GM12872 (cell line): ENCODE measurements around the gene SLC24A1.

Experiments used
- TF ChIP-seq, protein P1 (sequence below): IDR thresholded peaks from 3 replicates; pipeline ENCODE4 v1.5.1; 2011; ENCODE audit warnings: low read depth, mild to moderate bottlenecking, low read length, moderate library complexity; ENCODE audit not compliant: insufficient read depth

SLC24A1 gene

DNA sequence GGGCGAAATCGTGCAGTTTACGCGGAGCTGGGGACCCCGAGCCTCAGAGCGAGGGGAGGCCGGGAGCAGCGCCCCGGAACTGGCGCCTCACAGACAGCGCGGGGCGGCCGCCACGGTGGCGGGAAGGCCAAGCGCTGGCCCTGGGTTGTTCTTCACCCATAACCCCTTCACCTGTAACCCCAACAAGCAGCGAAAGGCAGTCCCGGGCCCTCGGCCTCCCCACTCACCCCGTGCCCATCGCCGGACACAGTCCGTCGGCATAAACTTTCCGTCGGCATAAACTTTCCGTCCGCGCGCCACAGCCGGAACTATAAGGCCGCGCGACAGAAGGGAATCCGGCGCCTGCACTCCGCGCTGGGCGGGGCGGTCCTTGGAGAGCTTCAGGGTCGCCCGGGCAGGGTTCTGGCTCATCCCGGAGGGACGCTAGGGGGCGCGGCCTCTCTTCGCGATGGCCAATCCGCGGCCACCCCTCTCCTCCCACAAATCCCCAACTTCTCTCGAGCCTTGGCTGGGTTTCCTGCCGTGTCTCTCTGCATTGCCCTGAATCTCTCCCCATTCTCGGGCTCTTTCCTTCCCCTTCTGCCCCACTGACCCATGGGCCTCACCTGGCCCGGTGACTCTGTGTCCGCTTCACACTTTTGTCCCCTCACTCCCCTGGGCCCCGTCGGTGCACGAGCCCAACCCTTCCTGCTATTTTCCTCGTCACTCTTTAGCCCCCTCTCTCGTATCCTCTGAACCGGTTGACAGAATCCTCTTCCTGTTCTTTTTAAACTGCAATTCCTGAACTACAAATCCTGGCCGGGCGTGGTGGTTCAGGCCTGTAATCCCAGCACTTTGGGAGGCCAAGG lies 10.6 kb upstream of the SLC24A1 start, which contains the start of gene INTS14:
INTS14 (minus strand) TSS at position 261 of the 848 bp plus-strand sequence. CDS start 3,751 bp downstream, outside the sequence.
- TF ChIP-seq, protein P1, sequence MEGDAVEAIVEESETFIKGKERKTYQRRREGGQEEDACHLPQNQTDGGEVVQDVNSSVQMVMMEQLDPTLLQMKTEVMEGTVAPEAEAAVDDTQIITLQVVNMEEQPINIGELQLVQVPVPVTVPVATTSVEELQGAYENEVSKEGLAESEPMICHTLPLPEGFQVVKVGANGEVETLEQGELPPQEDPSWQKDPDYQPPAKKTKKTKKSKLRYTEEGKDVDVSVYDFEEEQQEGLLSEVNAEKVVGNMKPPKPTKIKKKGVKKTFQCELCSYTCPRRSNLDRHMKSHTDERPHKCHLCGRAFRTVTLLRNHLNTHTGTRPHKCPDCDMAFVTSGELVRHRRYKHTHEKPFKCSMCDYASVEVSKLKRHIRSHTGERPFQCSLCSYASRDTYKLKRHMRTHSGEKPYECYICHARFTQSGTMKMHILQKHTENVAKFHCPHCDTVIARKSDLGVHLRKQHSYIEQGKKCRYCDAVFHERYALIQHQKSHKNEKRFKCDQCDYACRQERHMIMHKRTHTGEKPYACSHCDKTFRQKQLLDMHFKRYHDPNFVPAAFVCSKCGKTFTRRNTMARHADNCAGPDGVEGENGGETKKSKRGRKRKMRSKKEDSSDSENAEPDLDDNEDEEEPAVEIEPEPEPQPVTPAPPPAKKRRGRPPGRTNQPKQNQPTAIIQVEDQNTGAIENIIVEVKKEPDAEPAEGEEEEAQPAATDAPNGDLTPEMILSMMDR = peak; percentile 70

GRCh38 chr15:65611888-65612615 lies 9.7 kb upstream of the SLC24A1 start:
- TF ChIP-seq, protein P1 = no peak

- TF ChIP-seq, protein P1 = no peak
Measured at GRCh38 chr15:65612616-65612946, 9.2 kb upstream of the SLC24A1 start.

DNA sequence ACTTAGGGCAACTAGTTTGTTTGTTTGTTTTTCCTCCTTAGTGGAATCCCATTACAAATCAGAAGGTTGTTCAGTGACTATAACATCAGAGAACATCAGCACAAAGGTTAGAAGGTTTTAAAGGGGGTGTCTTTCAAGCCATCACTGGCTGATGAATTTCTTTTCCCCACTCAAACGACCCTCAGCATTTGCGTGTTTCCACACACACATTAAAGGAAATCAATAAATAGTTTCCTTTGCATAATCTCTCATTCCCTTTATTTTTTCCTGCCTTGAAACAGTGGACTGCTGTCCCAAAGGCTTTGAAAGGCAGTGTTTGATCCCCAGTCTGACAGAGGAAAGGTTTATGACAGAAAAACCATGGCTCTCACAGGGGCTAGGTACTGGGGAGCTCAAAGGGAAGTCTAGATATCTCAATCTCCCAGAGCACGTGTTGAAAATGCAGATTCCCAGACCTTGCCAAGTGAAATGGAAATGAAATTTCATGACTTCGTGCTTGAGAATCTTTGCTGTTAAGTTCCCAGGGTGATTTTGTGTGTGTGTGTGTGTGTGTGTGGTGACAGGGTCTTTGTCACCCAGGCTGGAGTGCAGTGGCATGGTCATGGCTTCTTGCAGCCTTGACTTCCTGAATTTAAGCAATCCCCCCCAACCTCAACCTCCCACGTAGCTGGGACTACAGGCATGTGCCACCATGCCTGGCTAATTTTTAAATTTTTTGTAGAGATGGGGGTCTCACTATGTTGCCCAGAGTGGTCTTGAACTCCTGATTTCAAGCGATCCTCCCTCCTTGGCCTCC lies 8.6 kb upstream of the SLC24A1 start:
- TF ChIP-seq, protein P1 = no peak

GRCh38 chr15:65618560-65619109 lies 3.1 kb upstream of the SLC24A1 start:
- TF ChIP-seq, protein P1 = no peak

DNA sequence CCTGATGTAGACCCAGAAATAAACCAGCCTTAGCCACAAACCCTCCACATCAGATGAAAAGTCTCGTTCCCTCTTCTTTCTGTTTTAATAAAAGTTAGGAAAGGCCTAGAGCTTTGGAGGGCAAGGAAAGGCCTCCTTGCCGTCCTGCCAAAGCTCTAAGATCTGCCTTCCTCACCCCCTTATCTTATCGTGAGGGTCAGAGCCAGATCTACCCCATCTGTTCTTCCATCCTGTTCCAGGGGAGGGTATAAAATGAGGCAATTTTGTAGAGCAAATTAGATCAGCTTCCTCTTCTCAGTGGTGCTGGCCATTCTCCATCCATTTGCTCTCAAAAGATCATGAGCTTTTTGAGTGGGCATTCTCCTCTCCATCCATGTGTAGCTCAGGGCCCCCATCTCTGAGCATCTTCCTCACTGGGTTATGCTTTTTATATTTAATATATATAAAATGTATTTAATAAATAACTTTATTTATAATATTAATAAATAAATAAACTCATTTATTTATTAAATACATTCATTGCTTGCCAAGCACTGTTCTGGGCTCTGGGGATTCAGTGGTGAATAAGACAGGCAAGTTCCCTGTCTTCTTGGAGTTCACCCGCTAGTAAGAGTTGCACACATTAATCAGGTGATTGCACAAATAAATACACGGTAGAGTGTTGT lies 2.0 kb upstream of the SLC24A1 start:
- TF ChIP-seq, protein P1 = no peak
